Activated naive CD8-positive, alpha-beta T cell treated with anti-CD3 and anti-CD28 coated beads for 36 hours (primary cell): ENCODE measurements around the gene CCDC27. TPM values are rescaled to one million over a fixed set of nuclear protein-coding genes. Genes with fewer than 3 reads are reported as not detected.
A peak's percentile ranks its signal among the peaks of the same experiment; 100 is the strongest.

Source experiments
- DNase-seq: peaks from one replicate; pipeline ENCODE4 v3.0.0; 2021
- H3K27ac Mint-ChIP-seq: one replicate; pipeline ENCODE4 v1.8.0; 2022; ENCODE audit warnings: mild to moderate bottlenecking, moderate library complexity, mixed read lengths
- H3K27me3 Mint-ChIP-seq: one replicate; pipeline ENCODE4 v1.8.0; 2022; ENCODE audit warnings: mild to moderate bottlenecking, mixed read lengths
- H3K36me3 Mint-ChIP-seq: one replicate; pipeline ENCODE4 v1.8.0; 2021; ENCODE audit warnings: mild to moderate bottlenecking, mixed read lengths
- H3K4me1 Mint-ChIP-seq: one replicate; pipeline ENCODE4 v1.8.0; 2021; ENCODE audit warnings: mixed read lengths
- H3K4me3 Mint-ChIP-seq: one replicate; pipeline ENCODE4 v1.8.0; 2022; ENCODE audit warnings: mild to moderate bottlenecking, moderate library complexity, mixed read lengths
- H3K9me3 Mint-ChIP-seq: one replicate; pipeline ENCODE4 v1.8.0; 2022; ENCODE audit warnings: mixed read lengths
- total RNA-seq, 2 experiments: library from RNA; stranded (reverse); gene quantifications; one replicate each; pipeline ENCODE4 v1.2.3, GENCODE V29; 2021

The CCDC27 gene
- total RNA-seq, 2 experiments from 2014 or later: not detected

DNA sequence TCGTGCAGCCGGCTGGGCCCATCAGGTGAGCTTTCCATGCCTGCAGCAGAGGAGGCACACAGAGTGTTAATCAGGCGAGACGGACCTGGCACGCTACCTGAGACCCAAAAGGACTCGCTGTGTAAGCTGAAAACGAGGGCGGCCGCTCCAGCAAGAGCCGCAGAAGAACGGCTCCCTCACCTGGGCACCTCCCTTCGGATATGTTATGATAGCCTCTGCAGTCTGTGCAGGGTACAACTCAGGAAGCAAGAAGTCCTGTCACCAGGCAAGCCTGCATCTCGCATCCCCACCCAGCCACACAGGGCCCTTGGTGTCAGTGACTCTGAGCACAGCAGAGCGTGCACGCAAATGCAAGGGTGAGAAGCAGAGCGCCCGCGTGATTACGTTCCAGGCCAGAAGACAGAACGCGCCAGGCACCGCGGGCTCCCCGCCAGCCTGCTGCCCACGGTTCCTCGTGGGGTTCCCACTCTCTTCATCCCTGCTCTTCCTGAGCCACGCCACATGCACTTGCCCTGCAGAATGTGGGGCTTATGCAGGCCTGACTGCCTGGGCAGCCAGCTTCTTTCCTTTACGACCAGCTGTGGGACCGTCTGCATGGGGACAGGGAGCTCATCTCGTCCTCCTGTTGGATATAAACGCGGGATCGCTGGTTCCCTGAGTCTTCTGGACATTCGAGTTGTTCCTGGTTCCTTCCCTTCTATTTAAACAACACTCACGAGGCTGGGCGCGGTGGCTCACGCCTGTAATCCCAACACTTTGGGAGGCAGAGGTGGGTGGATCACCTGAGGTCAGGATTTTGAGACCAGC, 64.3 kb downstream of the CCDC27 start:
- Mint-ChIP-seq H3K27me3 (no peaks in the 10 kb centered on the region), H3K27ac (no peak overlapping the region), H3K9me3 (no peaks in the 10 kb centered on the region), H3K4me1 (no peaks in the 10 kb centered on the region), H3K4me3 (no peak overlapping the region), H3K36me3 (peaks cover 4% of the 10 kb centered on the region)
- no peak for DNase-seq

DNA sequence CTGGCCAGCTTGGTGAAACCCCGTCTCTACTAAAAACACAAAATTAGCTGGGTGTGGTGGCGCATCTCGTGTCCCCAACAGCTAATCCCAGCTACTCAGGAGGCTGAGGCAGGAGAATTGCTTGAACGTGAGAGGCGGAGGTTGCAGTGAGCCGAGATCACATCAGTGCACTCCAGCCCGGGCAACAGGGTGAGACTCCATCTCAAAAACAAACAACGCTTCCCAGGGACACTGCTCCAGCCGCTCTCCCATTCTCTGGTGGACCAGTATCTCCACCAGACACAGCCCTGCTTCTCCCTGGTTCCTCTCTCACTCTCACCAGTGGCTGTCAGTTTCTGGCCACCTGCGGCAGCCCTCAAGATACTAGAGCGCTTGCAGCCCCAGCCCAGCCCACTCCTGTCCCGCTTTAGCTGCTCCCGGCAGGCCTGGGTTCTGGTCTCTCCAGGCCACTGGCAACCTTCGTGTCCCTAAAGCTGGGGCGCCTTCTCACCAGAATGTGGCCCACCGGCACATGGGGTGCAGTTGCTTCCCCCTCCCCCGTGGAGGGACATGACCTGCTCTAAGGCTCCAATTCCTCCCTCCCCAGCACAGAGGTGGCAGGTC, 65.0 kb downstream of the CCDC27 start:
- Mint-ChIP-seq H3K4me1 (no peaks in the 10 kb centered on the region), H3K27ac (no peak overlapping the region), H3K36me3 (peaks cover 4% of the 10 kb centered on the region), H3K27me3 (no peaks in the 10 kb centered on the region), H3K9me3 (no peaks in the 10 kb centered on the region), H3K4me3 (no peak overlapping the region)
- DNase-seq: no peak

DNA sequence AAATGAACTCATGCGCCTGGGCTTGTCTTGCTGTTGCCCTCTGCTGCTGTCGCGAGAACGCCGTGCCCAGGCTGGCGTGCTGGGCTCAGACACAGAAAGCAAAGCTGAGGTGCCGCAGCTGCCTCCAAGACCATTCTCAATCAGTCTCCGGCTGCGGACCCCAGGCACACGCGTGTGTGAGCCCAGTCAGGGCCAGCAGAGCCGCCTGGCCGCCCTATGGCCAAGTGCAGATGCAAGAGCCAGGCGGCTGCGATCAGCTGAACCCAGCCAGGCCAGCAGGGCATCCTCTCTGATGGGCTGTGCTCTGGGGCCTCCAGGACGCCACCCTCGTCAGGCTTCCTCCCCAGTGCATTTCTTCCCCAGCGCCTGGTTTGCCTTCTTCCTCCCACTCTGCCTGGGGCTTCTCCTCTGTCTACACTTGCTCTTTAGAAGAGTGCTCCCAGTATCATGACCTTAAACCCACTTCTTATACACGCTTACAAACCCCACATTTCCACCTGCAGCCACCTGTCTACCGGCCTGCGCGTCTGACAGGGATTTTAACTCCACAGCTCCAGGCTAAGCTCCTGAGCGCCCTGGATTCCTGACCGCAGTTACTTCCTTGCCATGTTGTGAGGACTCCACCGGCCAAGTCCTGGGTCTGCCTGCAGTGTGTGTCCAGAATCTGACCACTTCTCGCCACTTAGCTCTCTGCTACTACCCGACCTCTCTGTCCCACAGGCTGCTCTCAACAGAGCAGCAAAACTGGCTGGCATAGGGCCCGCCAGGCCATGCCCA, 65.8 kb downstream of the CCDC27 start:
- no peaks in the 10 kb centered on the region for H3K4me1 Mint-ChIP-seq
- H3K36me3 Mint-ChIP-seq: peaks cover 4% of the 10 kb centered on the region
- H3K27me3 Mint-ChIP-seq: no peaks in the 10 kb centered on the region
- peak overlapping the region; percentile 46 for H3K27ac Mint-ChIP-seq
- H3K9me3 Mint-ChIP-seq: no peaks in the 10 kb centered on the region
- H3K4me3 Mint-ChIP-seq: no peak overlapping the region
- DNase-seq: no peak

DNA sequence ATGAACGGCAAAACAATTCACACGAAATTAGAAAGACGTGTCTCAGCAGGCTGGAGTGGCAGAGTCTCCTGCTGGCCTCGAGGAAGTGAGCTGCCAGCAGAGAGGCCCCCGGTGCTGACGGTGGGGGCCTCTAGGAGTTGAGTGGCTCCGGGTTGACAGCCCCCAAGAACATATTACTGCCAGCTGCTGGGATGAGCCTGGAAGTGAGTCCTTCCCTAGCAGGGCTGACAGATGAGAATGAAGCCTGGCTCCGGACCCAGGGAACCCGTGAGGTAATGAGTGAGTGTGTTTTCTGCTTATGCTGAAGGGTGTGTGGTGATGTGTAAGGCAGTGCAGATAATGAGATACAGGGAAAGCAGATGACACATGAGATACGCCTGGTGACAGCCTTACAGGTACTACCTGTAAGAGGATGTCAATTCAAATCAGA, 67.5 kb downstream of the CCDC27 start:
- DNase-seq: no peak
- H3K4me1 Mint-ChIP-seq: no peaks in the 10 kb centered on the region
- no peaks in the 10 kb centered on the region for H3K27me3 Mint-ChIP-seq
- H3K4me3 Mint-ChIP-seq: no peak overlapping the region
- no peak overlapping the region for H3K27ac Mint-ChIP-seq
- H3K36me3 Mint-ChIP-seq: peaks cover 7% of the 10 kb centered on the region
- H3K9me3 Mint-ChIP-seq: no peaks in the 10 kb centered on the region

DNA sequence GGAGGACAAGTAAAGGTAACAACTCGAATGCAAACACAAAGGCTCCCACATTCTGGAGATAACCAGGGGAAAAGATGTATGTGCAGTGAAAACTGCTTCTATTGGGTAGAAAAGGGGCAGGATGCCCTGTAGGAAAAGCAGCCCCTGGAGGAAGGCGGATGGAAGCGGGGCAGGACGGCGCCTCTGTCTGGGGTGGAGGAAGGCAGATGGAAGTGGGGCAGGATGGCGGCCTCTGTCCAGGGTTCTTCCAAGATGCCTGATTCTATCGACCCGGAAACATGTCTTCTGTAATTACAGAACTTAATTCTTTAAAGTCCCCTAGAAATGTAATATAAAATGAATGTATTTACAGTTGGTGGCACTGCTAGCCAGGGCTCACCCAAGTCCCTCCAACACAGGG, 68.1 kb downstream of the CCDC27 start:
- no peak overlapping the region for H3K27ac Mint-ChIP-seq
- no peak overlapping the region for H3K4me3 Mint-ChIP-seq
- no peaks in the 10 kb centered on the region for H3K27me3 Mint-ChIP-seq
- no peaks in the 10 kb centered on the region for H3K4me1 Mint-ChIP-seq
- H3K36me3 Mint-ChIP-seq: peaks cover 7% of the 10 kb centered on the region
- no peaks in the 10 kb centered on the region for H3K9me3 Mint-ChIP-seq
- DNase-seq: no peak

DNA sequence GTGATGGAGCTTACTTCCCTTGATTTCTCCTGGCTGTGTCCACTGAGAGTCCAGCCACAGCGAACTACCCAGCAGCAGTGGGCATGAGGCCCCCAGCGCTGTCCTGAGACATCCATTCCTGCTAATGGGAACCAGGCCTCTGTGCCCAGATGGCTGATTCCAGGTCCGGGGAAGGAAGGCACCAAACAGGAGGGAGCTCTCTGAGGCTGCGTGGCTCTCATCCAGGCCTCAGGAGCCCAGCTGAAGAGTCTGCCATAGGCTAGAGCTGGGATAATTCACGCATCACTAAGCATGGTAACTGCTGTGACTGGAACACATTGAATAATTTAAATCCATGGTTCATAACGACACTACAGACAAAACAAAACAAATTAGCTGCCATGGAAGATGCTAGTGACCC, 68.8 kb downstream of the CCDC27 start:
- no peaks in the 10 kb centered on the region for H3K4me1 Mint-ChIP-seq
- no peak for DNase-seq
- H3K27ac Mint-ChIP-seq: no peak overlapping the region
- no peaks in the 10 kb centered on the region for H3K27me3 Mint-ChIP-seq
- no peaks in the 10 kb centered on the region for H3K9me3 Mint-ChIP-seq
- H3K4me3 Mint-ChIP-seq: no peak overlapping the region
- H3K36me3 Mint-ChIP-seq: peaks cover 10% of the 10 kb centered on the region

Other genes starting within 250 kb of the CCDC27 start
- 1 to 10 TPM; 1.7 to 2.5 TPM for gene MEGF6, start 140.9 kb upstream of the CCDC27 start, total RNA-seq
- gene TPRG1L, start 127.4 kb upstream of the CCDC27 start, total RNA-seq: 1 to 10 TPM; 9.5 to 10.0 TPM
- gene WRAP73, start 102.3 kb upstream of the CCDC27 start, total RNA-seq: 10 to 100 TPM; 30.2 to 31.2 TPM
- gene TP73, start 99.9 kb upstream of the CCDC27 start, total RNA-seq: under 1 TPM; 0.50 to 0.58 TPM
- 1 to 10 TPM; 1.5 to 1.8 TPM for gene SMIM1, start 20.3 kb downstream of the CCDC27 start, total RNA-seq
- 10 to 100 TPM; 47.5 to 57.5 TPM for gene LRRC47, start 44.0 kb downstream of the CCDC27 start, total RNA-seq
- gene CEP104, start 104.8 kb downstream of the CCDC27 start, total RNA-seq: 10 to 100 TPM; 28.8 to 40.1 TPM
- gene DFFB, start 105.0 kb downstream of the CCDC27 start, total RNA-seq: 10 to 100 TPM in 1 of 2 experiments, 1 to 10 TPM in 1; 8.8 to 11.1 TPM
- gene C1orf174, start 147.8 kb downstream of the CCDC27 start, total RNA-seq: 10 to 100 TPM; 51.0 to 53.1 TPM